HEK293T (cell line): ENCODE data around the gene EXOSC3.
"Not testable (repeated sequence)": the region's sequence is repeated elsewhere in the genome, so short reads cannot be mapped to it uniquely, and the experiment has no call there.

Experiments
- FOXA1 ChIP-seq: fragments of 450-650 bp; IDR thresholded peaks from 2 replicates; pipeline ENCODE4 v1.6.1; 2016; ENCODE audit warnings: mild to moderate bottlenecking
- FOXK2 ChIP-seq: fragments of 450-650 bp; IDR thresholded peaks from 2 replicates; pipeline ENCODE4 v1.6.1; 2016; ENCODE audit warnings: mild to moderate bottlenecking
- PKNOX1 ChIP-seq: fragments of 450-650 bp; IDR thresholded peaks from 2 replicates; pipeline ENCODE4 v1.6.1; 2016
- SUZ12 ChIP-seq: fragments of 450-650 bp; IDR thresholded peaks from 2 replicates; pipeline ENCODE4 v1.6.1; 2016; ENCODE audit warnings: mild to moderate bottlenecking
- TARDBP ChIP-seq: fragments of 450-650 bp; IDR thresholded peaks from 2 replicates; pipeline ENCODE4 v1.6.1; 2016

- not testable (repeated sequence) for TF ChIP-seq PKNOX1, TARDBP, FOXK2, SUZ12, FOXA1
Observed at GRCh38 chr9:37752112-37752511, 32.8 kb downstream of the EXOSC3 start.
